Common myeloid progenitor, CD34-positive (primary cell): ENCODE data around the gene RAB34.

ENCODE experiments used
- CTCF ChIA-PET: fragments of 350-600 bp; sonication (Branson Sonifier 250); formaldehyde crosslinking; loops from one replicate; lab custom pipeline; 2021; ENCODE audit warnings: antibody characterized with exemption; lab: Charles Lee
- POLR2A ChIA-PET: fragments of 350-600 bp; sonication (Branson Sonifier 250); formaldehyde crosslinking; loops from one replicate; lab custom pipeline; 2021; ENCODE audit warnings: antibody characterized with exemption; lab: Charles Lee
- DNase-seq, 3 donors: peaks; one replicate each; pipeline versions ENCODE4 v3.0.0 to v3.0.0-alpha.2; 2013
- H3K27ac ChIP-seq, 2 experiments: 1 replicate in 1 of 2; 2 replicates in 1 of 2; pipeline ENCODE4 v1.7.0; 2013; ENCODE audit warnings: inconsistent platforms in 2 of 2, low read length in 2 of 2, mild to moderate bottlenecking in 2 of 2, low read depth in 1 of 2, moderate library complexity in 1 of 2; ENCODE audit not compliant: severe bottlenecking in 2 of 2, insufficient read depth in 1 of 2, poor library complexity in 1 of 2
- H3K27me3 ChIP-seq, 5 experiments: replicated peaks in 2 of 5; 1 replicate in 3 of 5; 2 replicates in 2 of 5; pipeline versions ENCODE4 v1.6.1 to v1.7.0; 2013; ENCODE audit warnings: low read length in 4 of 5, mild to moderate bottlenecking in 2 of 5, moderate library complexity in 2 of 5, inconsistent platforms in 1 of 5; ENCODE audit not compliant: insufficient read depth in 5 of 5, control insufficient read depth in 4 of 5
- H3K36me3 ChIP-seq, 4 experiments: 1 replicate in 2 of 4; 2 replicates in 2 of 4; pipeline versions ENCODE4 v1.6.1 to v1.7.0; 2013; ENCODE audit warnings: low read length in 3 of 4, control low read depth in 1 of 4, mild to moderate bottlenecking in 1 of 4; ENCODE audit not compliant: control insufficient read depth in 4 of 4, insufficient read depth in 4 of 4
- H3K4me1 ChIP-seq, 4 experiments: 1 replicate in 3 of 4; 2 replicates in 1 of 4; pipeline versions ENCODE4 v1.6.1 to v1.7.1; 2013; ENCODE audit warnings: low read length in 3 of 4, mild to moderate bottlenecking in 3 of 4, control low read depth in 1 of 4, inconsistent platforms in 1 of 4, moderate library complexity in 1 of 4; ENCODE audit not compliant: control insufficient read depth in 4 of 4, insufficient read depth in 4 of 4; ENCODE audit errors: control extremely low read depth in 1 of 4
- H3K4me3 ChIP-seq, 7 experiments: 1 replicate in 4 of 7; 2 replicates in 3 of 7; pipeline versions ENCODE4 v1.5.1 to v1.7.0; 2013; ENCODE audit warnings: mild to moderate bottlenecking in 7 of 7, low read length in 6 of 7, moderate library complexity in 6 of 7, inconsistent platforms in 2 of 7, low read depth in 2 of 7, control low read depth in 1 of 7; ENCODE audit not compliant: insufficient read depth in 4 of 7, control insufficient read depth in 1 of 7; ENCODE audit errors: extremely low read depth in 1 of 7
- H3K9me3 ChIP-seq, 5 experiments: 1 replicate in 4 of 5; 2 replicates in 1 of 5; pipeline versions ENCODE4 v1.6.1 to v1.7.1; 2013; ENCODE audit warnings: low read length in 4 of 5, mild to moderate bottlenecking in 2 of 5, inconsistent platforms in 1 of 5, low read depth in 1 of 5, moderate library complexity in 1 of 5; ENCODE audit not compliant: control insufficient read depth in 4 of 5, insufficient read depth in 2 of 5; ENCODE audit errors: control extremely low read depth in 1 of 5
- WGBS: methylation state at CpG from one replicate; pipeline ENCODE4 v1.1.5; 2013; ENCODE audit not compliant: insufficient coverage; 5-methylcytosine and 5-hydroxymethylcytosine counted together

Gene RAB34

DNA sequence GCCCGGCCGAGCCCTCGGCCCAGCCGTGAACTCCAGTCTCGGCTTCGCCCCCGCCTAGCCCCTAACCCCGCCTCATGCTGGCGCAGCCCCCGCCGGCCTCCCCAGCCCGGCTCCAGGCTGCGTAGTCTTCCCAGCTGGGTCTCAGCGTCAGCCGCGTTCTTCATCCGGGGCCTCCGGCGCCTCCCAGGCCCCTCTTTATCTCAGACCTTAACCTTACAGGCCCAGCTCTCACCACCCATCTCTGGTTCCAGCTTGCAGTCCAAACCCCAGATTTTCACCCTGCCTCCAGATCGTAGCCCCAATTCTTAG lies 6.0 kb downstream of the RAB34 start, which contains the start of gene PROCA1:
Gene PROCA1, minus strand, starts transcription at position 166 of the 309 bp plus-strand sequence. CDS start 228 bp downstream, outside the sequence.
- DNase-seq, result peak; percentile 49 to 81 (median 74)
- WGBS, result 0% methylated on average over 19 of the region's 20 CpGs
- H3K36me3 ChIP-seq, result peaks cover 2 to 27% (median 24%) of the 10 kb centered on the region in 4 experiments
- no peaks in the 10 kb centered on the region for H3K9me3 ChIP-seq
- peak within 1 kb of the TSS in 1 of 2 experiments; percentile 85 for H3K27ac ChIP-seq
- ChIA-PET POLR2A (interaction anchor here (0.9 to 2.0 kb wide), 5 partner anchors 8 to 71 kb away, joined by 3 to 12 read pairs (median 3); partner anchors contain the start of genes RPL23A, SDF2 and SUPT6H), CTCF (interaction anchor here (1.6 to 3.0 kb wide), 6 partner anchors 10 to 190 kb away, joined by 5 to 12 read pairs (median 8); no protein-coding TSS in a partner anchor)
- H3K4me1 ChIP-seq, result peaks cover 0 to 32% (median 29%) of the 10 kb centered on the region in 4 experiments
- peak within 1 kb of the TSS; percentile 51 to 83 (median 72) for H3K4me3 ChIP-seq
- no peaks in the 10 kb centered on the region for H3K27me3 ChIP-seq

DNA sequence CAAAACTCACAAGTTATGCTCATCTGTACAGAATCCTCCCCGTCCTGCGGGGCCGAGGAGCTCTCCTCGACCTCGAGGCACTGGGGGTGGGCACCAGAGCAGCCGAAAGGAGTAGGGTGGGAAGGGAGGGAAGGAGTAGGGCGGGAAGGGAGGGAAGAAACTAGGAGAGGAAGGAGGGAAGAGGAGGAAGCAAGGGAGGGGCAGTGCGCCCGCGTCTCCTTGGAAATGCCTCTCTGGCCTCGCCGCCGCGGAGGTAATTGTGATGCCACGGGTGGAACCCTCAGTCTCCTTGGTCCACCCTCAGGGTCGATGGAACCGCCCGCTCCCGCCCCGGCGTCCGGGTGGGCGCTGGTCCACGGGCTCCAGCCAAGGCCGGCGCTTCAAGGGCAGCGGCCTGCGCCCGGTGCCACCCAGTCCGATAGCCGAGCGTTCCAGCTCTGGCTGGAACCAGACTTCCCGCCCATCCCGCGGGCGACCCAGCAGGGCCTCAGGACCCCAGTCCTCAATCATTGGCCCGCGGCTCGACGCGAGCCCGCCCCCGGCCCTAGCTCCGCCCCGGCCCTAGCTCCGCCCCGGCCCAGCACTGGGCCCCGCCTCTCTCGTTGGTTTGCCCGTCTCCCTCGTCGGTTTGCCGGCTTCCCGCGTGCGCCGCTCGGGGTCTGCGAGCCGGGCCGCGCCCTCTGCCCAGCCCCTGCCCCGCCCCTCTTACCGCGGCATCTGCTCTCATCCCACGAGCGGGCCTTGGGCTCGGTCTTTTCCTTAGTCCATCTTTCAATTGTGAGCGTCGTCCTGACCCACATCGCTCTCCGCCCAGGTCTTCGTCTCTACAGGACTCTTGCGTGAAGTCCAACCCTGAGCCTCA lies 6.6 kb downstream of the RAB34 start:
- POLR2A ChIA-PET, result interaction anchor here (0.6 to 2.0 kb wide), 6 partner anchors 8 to 70 kb away, joined by 3 to 12 read pairs (median 3); partner anchors contain the start of genes RPL23A, SDF2 and SUPT6H
- 0% methylated on average over 63 of the region's 74 CpGs for WGBS
- H3K27me3 ChIP-seq, result no peaks in the 10 kb centered on the region
- peak; percentile 77 to 90 (median 87) for DNase-seq
- H3K4me1 ChIP-seq, result peaks cover 0 to 29% (median 23%) of the 10 kb centered on the region in 4 experiments
- peak overlapping the region; percentile 51 to 83 (median 72) for H3K4me3 ChIP-seq
- no peaks in the 10 kb centered on the region for H3K9me3 ChIP-seq
- peaks cover 2 to 27% (median 24%) of the 10 kb centered on the region in 4 experiments for H3K36me3 ChIP-seq
- peak overlapping the region in 1 of 2 experiments; percentile 85 for H3K27ac ChIP-seq
- CTCF ChIA-PET, result interaction anchor here (1.6 to 3.0 kb wide), 7 partner anchors 10 to 191 kb away, joined by 5 to 12 read pairs (median 7); no protein-coding TSS in a partner anchor

DNA sequence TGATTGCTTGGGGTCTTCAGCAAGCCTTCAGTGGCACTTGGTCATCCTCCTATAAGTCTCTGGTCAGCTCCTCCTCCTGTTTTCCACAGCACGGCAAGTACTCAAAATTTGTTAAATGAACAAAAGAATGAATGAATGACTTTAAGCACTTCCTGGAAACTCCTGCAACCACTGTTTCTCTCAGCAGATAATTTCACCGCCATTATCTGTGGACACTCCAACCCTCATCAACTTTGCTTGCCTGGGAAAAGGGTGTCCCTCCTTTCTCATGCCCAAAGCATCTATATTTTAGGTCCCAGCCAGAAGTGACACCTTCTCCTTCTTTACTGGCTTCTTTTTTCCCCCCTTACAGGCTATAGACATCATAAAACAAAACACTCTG lies 10.3 kb downstream of the RAB34 start:
- POLR2A ChIA-PET, result no interaction called here
- DNase-seq, result no peak
- no peaks in the 10 kb centered on the region for H3K9me3 ChIP-seq
- H3K4me3 ChIP-seq, result no peak overlapping the region
- CTCF ChIA-PET, result interaction anchor here (0.9 to 1.6 kb wide), 2 partner anchors 32 to 45 kb away, joined by 3 read pairs; partner anchors contain the start of genes SDF2 and SUPT6H
- peaks cover 7 to 30% (median 19%) of the 10 kb centered on the region in 4 experiments for H3K36me3 ChIP-seq
- H3K27ac ChIP-seq, result no peak overlapping the region
- no peaks in the 10 kb centered on the region for H3K27me3 ChIP-seq
- WGBS, result 89% methylated on average over 1 of the region's 2 CpGs
- H3K4me1 ChIP-seq, result peaks cover 0 to 20% (median 17%) of the 10 kb centered on the region in 4 experiments

DNA sequence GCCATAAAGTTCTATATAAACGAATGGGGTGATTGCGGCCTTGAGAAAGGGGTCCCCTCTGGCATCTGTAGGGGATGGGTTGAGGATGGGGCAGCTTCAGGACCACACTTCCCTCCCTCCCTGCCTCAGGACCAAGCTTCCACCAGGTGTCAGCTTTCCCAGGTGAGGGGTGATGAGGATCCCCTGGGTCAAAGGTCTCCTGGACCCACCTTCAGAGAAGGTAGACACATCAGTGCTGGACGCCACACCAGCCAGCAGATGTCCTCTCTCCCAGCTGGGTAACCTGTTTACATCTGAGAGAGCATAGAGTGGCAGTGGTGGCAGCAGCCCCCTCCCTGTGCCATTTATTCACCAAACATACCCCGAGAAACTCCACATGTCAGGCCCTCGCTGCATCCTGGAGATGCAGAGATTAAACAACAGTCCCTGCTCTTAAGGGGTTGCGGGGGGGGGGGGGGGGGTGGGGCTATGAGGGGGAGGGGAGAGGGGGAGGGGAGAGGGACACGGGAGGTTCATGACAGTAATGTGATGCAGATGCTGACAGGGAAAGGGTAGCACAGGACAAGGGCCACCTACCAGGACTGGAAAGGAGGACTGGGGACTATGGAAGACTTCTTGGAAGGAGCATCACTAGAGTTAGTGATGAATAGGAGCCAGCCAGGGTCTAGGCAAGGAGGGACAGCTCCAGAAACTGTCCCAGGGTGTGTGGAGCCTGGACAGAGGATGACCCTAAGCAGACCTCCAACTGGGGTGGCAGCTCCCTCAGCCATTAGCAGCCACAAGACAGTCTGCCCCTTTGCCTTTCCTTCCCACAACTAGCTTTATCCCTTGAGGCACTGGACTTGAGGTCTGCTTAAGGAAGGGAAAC lies 11.0 kb downstream of the RAB34 start:
- CTCF ChIA-PET, result interaction anchor here (1.6 kb wide), 1 partner anchor 31 kb away, joined by 3 read pairs; no protein-coding TSS in a partner anchor
- H3K9me3 ChIP-seq, result no peaks in the 10 kb centered on the region
- POLR2A ChIA-PET, result no interaction called here
- peaks cover 7 to 36% (median 24%) of the 10 kb centered on the region in 4 experiments for H3K36me3 ChIP-seq
- H3K27me3 ChIP-seq, result no peaks in the 10 kb centered on the region
- no peak overlapping the region for H3K27ac ChIP-seq
- H3K4me1 ChIP-seq, result peaks cover 0 to 14% (median 11%) of the 10 kb centered on the region in 4 experiments
- 88% methylated on average over 1 of the region's 7 CpGs for WGBS
- H3K4me3 ChIP-seq, result no peak overlapping the region
- no peak for DNase-seq

DNA sequence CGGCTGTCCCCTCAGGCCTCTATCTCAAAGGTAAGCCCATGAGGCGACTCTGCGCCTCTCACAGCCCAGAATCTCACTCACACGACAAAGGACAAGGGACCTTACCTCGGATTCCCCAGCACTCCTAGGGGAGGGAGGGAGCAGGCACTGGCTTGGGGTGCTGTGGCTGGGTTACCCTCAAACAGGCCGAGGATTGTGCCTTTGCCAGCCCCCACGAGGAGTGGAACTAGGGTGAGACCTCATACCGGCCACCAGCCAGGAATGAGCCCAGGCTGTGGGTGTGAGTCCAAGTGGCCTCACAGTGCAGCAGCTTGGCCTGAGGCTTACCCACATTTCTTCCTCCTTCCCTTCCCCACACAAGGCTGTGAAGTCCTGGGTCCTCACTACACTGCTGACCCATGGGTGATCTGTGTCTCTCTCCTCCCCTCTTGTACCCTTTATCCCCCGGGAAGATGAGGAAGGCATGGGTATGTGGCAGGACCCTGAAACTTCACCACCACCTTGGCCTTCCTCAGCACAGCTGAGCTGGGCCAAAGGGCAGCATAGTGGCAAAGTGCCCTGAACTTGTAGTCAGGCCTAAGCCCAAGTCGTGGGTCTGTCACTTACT lies 11.8 kb downstream of the RAB34 start:
- DNase-seq, result no peak
- H3K4me1 ChIP-seq, result peaks cover 0 to 8% (median 6%) of the 10 kb centered on the region in 4 experiments
- no peak overlapping the region for H3K27ac ChIP-seq
- H3K36me3 ChIP-seq, result peaks cover 11 to 45% (median 30%) of the 10 kb centered on the region in 4 experiments
- ChIA-PET POLR2A (interaction anchor here (0.7 kb wide), 1 partner anchor 13 kb away, joined by 3 read pairs; no protein-coding TSS in a partner anchor), CTCF (no interaction called here)
- no peaks in the 10 kb centered on the region for H3K27me3 ChIP-seq
- 94% methylated on average over 8 of the region's 10 CpGs for WGBS
- H3K4me3 ChIP-seq, result peak overlapping the region in 1 of 7 experiments; percentile 0
- no peaks in the 10 kb centered on the region for H3K9me3 ChIP-seq

DNA sequence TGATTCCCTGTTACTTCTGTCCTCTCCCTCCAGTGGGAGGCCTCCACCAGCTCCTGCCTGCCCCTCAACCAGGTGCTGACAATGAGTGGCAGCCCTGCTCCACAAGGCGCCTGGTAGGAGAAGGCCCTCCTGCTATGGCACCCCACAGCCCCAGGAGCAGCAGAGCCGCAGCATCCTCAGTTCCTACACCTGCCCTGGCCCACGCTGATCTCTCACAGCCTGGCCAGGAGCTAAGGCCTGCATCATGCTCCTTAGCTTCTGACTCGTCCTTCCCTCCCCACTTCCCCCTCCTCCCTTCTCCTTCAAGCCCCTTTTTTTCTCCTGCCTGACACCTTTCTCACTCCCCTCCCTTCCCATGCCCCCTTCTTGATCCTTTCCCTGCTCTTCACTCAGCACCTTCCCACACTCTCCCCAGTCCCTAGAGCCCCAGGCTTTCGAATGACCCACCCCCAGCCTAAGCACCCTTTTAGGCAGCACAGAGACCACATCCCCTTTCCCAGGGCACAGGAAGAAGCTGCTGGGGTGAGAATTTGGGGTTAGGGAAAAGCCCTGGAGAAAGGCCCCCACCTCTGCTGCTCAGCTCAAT lies 12.5 kb downstream of the RAB34 start:
- no peaks in the 10 kb centered on the region for H3K27me3 ChIP-seq
- 91% methylated on average over 5 of the region's 5 CpGs for WGBS
- H3K4me3 ChIP-seq, result no peak overlapping the region
- ChIA-PET POLR2A (interaction anchor here (0.7 kb wide), 1 partner anchor 12 kb away, joined by 3 read pairs; no protein-coding TSS in a partner anchor), CTCF (interaction anchor here (0.9 to 1.0 kb wide), 4 partner anchors 11 to 58 kb away, joined by 3 to 5 read pairs (median 4); no protein-coding TSS in a partner anchor)
- DNase-seq, result no peak
- H3K36me3 ChIP-seq, result peaks cover 14 to 52% (median 36%) of the 10 kb centered on the region in 4 experiments
- no peak overlapping the region for H3K27ac ChIP-seq
- no peaks in the 10 kb centered on the region for H3K9me3 ChIP-seq
- peaks cover 0 to 3% (median 2%) of the 10 kb centered on the region in 4 experiments for H3K4me1 ChIP-seq
